ENCODE results near the gene SEL1L3.

DNA sequence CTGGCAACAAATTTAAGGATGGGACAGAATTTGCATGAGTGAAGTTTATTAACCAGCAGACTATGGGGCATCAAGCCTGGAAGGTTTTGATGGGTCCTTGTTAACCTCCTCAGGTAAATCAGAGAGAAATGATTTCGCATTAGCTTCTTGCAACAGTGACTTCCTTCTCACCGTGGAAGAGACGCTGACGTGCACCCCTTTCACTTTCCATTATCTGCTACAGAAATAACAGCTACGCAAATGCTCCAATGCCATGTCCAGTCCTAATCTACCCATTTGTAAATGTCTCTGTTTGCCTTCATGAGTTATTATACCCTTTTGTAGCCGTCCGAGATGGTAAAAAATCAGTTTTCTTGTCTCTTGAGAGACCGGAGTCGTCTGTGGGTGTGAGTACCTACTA, 106.9 kb downstream of the SEL1L3 start:
- no peak for TF ChIP-seq POLR2A (IDR thresholded peaks at IDR 0.05)
- TF ChIP-seq, protein P1, sequence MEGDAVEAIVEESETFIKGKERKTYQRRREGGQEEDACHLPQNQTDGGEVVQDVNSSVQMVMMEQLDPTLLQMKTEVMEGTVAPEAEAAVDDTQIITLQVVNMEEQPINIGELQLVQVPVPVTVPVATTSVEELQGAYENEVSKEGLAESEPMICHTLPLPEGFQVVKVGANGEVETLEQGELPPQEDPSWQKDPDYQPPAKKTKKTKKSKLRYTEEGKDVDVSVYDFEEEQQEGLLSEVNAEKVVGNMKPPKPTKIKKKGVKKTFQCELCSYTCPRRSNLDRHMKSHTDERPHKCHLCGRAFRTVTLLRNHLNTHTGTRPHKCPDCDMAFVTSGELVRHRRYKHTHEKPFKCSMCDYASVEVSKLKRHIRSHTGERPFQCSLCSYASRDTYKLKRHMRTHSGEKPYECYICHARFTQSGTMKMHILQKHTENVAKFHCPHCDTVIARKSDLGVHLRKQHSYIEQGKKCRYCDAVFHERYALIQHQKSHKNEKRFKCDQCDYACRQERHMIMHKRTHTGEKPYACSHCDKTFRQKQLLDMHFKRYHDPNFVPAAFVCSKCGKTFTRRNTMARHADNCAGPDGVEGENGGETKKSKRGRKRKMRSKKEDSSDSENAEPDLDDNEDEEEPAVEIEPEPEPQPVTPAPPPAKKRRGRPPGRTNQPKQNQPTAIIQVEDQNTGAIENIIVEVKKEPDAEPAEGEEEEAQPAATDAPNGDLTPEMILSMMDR (IDR thresholded peaks at IDR 0.05) = no peak
